NCI-H146 treated with DMSO at 0.1 percent for 48 hours (cell line): ENCODE results near the gene ZNF169.
A peak's percentile ranks its signal among the peaks of the same experiment; 100 is the strongest.
"Not testable (repeated sequence)": the region's sequence is repeated elsewhere in the genome, so short reads cannot be mapped to it uniquely, and the experiment has no call there.

Experiments used
- DNase-seq: peaks from one replicate; lab custom pipeline; 2025; ENCODE audit not compliant: unreplicated experiment; lab: John Stamatoyannopoulos, UW

Gene ZNF169

DNA sequence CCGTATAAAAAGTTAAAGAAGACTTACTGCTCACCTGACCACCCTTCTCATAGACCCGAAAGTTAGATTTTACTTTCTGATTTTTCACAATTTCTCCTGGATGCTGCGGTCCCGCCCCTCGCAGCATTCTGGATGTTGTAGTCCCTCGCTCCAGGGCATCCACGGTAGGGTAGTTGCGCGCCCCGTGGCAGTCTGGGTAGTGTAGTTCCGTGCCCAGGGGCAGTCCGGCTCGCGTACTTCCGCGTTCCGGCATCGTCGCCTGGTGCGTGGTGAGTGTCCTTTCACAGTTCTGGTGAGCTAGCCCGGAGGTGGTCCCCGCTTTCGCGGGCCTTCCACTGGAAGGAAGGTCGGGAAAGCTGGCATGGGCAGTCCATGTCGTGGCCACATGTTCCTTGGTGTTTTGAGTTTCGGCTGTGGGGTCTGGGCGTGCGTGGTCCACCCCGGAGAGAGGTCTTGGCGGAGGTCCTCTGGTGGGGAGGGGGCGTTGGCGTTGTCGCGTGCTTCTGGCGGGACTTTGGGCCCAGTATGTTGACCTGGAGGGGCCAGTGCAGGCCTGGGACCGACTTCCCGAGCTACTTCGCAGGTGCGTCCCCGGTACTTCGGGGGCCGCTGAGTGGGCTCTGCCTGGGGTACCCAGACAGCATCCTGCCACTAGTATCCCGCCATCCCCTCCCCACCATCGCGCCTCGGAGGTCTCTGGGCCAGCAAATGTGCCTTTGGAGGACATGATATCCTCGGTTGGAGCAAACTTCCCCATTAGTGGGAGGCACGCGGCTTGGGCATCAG is at the start of gene ZNF169:
Gene ZNF169, plus strand, starts transcription at position 222 of the 786 bp plus-strand sequence. CDS start 19,515 bp downstream, outside the sequence.
- DNase-seq, result peak; percentile 63

DNA sequence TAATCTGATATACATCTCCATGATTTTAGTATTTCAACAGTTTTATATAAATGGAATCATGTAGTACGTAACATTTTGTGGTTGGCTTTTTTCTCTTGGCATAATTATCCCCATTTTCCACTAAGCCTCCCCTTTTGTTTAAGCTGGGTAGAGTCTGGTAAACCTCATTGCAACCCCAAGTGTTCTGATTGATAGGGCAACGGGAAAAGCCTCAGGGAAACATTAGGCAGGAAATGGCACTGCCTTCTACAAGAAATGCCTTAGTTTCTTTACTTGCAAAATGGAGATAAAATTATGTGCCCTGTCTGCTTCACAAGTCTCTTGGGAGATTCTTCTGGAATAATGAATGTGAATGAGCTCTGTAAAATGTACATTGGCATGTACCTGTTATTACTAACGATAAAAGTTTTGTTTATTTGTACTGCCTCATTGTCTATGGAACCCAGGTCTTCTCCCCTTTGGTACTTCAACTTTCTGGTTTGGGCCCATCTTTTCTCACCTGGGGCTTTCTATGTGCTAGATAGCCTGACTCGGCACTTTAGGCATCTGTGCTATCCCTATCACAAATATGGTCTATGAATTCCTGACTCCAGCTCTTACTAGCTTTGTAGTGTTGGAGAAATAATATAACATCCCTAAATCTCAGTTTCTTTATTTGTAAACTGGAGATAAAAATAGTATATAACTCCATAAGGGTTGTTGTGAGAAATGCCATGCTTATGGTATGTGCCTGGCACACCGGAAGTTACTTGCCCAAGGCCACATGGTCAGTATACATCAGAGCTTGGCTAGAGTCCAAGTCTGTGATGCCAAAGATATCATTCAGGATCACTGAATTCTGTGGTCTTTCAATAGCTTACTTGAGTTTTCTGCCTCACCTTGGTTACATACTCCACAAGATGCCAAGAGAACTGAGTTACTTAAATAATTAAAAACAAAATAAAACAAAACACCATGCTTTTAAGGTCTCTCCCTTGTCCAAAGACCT is 48.2 kb upstream of the ZNF169 start:
- no peak for DNase-seq

DNA sequence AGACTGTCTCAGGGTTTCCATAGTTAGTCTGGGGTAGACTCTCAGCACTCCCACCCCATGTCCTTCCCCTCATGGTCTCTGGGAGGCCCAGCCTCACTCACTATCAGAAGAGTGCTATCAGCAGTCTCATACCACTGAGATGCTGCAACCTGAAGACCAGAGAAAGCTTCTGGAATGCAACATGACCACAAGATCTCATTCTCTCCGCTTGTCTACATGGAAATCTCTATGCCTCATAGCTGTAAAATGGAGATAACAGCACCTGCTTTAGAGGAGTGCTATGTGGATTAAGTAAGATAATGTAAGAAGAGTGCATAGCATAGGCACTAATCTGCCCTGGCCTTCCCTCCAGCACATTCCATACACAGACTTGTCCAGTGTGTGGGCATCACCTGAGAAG is 47.0 kb upstream of the ZNF169 start:
- DNase-seq, result no peak

DNA sequence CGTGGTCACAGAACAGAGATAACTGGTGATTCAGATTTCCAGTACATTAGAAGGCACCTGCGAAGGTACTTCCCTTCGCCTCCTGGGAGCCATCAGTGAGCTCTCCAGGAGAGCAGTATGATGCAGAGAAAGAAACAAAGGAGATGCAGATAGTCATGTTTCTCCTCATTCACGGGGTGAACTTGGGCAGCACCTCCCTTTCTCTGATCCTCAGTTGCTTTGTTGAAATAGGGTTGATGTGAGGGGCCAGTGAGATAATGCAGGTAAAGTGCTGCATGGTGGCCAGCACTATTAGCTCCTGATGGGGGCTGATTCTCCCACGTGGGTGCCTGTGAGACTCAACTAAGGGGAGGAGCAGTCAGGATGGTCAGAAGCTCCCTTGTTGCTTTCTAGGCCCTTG is 46.6 kb upstream of the ZNF169 start:
- DNase-seq, result no peak

DNA sequence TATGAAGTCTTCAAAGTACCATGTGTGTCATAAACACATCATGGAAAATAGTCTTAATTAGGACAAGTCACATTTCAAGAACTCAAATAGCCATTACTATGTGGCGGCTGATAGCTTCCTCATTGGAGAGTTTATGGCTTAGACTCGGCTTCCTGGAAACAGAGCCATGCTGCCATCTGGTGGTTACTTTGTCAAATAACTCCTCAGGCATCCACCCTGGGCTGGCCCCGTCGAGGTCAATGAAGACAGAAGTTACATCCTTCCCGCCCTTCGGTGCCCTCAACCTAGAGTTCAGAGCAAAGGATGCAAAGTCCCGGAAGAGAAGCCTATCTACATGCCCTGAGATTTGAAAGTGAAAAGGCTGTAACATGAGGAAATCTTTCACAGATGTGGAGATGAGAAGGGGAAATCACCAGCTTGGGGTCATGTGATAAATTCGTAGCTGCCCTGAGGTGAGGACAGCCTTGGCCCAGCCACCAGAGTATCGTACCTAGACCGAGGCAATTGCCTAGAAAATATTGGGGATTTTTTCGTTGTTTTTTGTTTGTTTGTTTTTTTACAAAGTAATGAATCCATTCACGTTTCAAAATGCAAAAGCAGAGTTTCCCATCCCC is 45.5 kb upstream of the ZNF169 start:
- peak; percentile 34 for DNase-seq

DNA sequence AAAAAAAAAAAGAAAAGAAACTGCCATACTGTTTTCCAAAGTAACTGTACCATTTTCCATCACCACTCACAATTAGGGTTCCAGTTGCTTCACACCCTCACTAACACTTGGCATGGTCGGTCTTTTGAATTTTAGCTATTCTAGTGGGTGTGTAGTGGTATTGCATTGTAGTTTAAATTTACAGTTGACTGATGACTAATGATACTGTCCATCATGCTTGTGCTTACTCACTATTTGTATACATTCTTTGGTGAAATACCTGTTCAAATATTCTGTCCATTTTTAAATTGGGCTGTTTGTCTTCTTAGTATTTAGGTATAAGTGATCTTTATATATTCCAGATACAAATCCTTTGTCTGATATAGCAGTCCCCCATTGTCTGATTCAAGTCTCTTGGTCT is 36.2 kb upstream of the ZNF169 start:
- DNase-seq, result no peak

DNA sequence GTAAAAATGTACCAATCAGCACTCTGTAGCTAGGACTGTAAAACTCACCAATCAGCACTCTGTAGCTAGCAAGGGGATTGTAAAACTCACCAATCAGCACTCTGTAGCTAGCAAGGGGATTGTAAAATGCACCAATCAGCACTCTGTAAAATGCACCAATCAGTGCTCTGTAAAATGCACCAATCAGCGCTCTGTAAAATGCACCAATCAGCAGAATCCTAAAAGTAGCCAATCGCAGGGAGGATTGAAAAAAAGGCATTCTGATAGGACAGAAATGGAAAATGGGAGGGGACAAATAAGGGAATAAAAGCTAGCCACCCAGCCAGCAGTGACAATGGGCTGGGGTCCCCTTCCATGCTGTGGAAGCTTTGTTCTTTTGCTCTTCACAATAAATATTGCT is 33.7 kb upstream of the ZNF169 start:
- DNase-seq, result not testable (repeated sequence)

DNA sequence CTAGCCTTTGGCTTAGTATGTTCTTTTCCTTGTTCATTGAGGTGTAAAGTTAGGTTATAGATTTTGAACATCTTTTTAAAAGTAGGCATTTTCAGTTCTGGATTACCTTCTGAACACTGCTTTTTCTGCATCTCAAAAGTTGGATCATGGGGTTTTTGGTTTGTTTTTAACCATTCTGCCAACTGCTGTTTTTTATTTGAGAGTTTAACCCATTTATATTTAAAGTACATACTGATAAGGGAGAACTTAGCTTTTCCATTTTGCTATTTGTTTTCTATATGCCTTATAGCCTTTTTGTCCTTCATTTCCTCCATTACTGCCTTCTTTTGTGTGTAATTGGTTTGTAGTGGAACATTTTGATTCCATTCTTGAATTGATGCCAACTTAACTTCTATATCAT is 30.5 kb upstream of the ZNF169 start:
- DNase-seq, result no peak

DNA sequence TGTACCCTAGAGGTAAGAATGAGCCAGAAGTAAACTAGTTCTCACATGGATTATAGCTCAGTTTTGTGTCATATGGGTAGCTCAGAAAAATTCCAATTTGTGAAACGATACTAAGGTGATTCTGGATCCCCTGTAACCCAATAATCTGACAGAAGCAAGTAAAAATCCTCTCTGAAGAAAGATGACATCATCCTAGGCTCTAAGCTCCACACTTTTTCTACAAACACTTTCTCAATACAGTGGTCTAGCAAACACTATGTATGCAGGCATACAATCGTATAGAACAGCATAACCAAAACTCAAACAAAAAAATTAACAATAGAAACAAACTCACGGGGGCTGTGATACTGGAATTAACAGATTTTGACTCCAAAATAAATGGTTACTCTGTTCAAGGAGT is 26.7 kb upstream of the ZNF169 start:
- no peak for DNase-seq

DNA sequence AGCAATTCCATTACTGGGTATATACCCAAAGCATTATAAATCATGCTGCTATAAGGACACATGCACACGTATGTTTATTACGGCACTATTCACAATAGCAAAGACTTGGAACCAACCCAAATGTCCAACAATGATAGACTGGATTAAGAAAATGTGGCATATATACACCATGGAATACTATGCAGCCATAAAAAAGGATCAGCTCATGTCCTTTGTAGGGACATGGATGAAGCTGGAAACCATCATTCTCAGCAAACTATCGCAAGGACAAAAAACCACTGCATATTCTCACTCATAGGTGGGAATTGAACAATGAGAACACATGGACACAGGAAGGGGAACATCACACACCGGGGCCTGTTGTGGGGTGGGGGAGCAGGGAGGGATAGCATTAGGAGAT is 18.0 kb upstream of the ZNF169 start:
- DNase-seq, result not testable (repeated sequence)

DNA sequence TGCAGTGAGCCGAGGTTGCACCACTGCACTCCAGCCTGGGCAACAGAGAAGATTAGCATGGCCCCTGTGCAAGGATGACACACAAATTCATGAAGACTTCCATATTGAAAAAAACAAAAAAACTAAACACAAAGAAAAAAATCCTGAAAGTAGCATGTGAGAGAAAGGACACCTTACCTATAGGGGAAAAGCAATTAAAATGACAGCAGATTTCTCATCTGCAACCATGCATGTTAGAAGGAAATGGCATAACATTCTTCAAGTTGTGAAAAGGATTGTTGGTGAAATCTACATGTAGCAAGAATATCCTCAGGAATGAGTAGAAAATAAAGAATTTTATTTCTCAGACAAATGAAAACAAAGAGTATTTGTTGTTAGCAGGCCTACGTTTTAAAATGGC is 13.4 kb upstream of the ZNF169 start:
- no peak for DNase-seq

DNA sequence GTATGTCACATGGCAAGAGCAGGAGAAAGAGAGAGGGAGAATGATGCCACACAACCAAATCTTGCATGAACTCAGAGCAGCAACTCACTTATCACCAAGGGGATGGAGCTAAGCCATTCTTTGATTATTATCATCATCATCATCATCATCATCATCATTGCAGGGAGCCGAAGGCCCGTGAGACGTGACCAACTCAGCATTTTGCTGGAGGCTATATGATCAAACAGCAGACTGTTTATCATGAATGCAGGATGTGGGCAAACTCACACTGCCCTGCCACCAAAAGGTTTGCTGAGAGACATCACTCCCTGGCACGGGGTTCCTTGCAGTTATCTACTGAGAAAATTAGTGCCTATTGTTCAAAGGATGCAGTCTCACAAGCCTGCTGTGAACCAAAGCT is 8.6 kb upstream of the ZNF169 start:
- no peak for DNase-seq

DNA sequence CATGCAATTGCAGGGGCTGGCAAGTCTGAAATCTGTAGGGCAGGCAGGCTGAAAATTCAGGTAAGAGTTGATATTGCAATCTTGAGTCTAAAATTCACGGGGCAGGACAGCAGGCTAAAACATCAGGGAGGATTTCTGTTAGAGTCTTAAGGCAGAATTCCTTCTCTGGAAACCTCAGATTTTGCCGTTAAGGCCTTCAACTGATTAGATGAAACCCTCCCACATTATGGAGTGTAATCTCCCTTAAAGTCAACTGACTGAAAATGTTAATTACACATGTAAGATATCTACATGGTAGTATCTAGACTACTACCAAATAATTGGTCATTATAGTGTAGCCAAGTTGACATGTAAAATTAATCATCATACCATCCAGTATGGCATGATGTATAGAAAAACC is 3.1 kb upstream of the ZNF169 start:
- DNase-seq, result no peak

DNA sequence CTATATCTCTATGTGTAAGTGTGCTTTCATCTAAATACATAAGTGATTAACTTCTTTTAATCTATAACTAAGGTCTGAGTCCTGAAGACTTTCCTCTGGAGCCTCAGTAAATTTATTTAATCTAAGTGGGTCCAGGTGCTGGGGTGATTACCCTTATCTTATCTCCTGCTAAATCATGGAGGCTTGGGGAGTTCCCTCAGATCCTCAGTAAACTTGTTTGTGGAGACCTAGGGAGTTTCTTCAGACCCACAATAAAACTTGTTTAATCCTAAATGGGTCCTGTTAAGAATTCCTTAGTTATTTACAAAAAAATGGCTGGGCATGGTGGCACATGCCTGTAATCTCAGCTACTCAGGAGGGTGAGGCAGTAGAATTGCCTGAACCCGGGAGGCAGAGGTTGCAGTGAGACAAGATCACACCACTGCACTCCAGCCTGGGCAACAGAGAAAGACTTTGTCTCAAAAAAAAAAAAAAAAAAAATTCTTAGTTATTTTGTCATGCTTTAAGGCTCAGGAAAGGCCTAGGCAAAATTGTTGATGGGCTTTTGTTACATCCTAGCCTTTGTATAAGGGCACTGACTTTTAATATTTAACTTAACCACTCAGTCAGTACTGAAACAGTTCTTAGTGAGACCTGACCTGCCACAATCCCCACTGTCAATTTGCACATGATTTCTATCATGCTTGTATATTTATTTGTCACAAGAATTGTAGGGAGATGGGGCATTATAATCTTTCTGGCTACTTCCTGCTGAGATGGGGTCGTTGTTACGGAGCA is 6.7 kb downstream of the ZNF169 start:
- DNase-seq, result not testable (repeated sequence)

DNA sequence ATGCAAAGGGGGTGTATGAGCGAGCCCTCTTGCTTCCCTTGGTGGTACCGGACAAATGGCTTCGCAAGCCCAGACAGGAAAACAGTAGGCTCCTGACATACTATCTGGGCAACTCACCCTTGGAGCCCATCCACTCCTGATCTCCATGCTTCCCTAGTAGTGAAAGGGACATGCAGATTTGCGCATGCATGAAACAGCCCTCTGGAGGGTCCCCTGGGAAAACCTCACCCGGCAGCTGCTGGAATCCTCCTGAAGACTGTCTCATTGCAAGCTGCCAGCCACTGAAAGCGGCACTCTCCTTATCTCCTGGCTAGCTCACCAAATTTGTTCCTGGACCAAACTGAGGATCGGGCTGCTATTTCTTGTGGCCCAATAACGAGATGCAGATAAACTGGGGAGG is 10.2 kb downstream of the ZNF169 start:
- DNase-seq, result no peak

DNA sequence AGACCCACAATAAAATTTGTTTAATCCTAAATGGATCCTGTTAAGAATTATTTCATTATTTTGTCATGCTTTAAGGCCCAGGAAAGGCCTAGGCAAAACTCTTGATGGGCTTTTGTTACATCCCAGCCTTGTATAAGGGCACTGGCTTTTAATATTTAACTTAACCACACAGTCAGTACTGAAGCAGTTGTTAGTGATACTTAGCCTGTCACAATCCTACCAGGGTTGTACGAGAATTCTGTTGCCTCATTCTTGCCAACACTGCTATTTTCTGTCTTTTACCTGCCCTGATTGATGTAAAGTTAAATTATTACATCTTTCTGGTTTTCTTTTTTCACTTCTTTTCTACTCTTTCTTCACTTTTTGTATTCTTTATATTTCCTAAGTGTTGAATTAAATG is 10.9 kb downstream of the ZNF169 start:
- no peak for DNase-seq

DNA sequence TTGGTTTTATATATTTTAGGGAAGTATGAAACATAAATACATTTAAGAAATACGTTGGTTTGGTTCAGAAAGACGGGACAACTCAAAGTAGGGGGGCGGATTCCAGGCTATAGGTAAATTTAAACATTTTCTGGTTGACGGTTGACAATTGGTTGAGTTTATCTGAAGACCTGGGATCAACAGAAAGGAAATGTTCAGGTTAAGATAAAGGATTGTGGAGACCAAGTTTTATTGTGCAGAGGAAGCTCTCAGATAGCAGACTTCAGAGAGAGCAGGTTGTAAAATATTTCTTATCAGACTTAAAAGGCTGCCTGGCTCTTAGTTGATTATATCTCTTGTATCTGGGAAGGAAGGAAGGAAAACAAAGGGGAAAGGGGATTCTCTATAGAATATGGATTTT is 17.9 kb downstream of the ZNF169 start:
- not testable (repeated sequence) for DNase-seq

DNA sequence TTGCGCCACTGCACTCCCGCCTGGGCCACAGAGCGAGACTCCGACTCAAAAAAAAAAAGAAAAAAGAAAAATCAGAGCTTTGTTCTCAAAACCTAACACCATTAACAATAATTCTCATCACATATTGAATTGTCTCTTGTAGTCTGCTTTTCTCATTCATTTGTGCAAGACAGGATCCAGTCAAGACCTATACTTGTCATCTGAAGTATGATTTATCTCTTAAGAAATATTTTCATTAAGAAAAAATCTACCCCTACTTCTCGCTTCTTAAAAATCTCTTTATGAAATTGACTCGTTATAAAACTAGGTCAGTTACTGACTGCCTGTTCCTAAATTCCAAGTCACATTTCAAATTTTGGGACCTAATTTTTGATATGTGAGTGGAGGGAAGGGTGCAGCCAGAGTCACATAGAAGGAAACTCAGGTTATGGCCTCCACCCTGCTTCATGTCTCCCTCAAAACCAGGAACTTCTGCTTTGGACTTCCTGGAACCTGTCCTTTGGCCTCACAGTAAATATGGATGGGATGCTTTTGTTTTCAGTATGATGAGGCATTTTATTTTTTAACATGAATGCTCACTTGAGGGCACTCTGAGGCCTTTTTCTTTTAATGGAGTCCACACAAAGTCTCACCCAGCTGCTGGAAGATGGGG is 18.9 kb downstream of the ZNF169 start:
- no peak for DNase-seq

DNA sequence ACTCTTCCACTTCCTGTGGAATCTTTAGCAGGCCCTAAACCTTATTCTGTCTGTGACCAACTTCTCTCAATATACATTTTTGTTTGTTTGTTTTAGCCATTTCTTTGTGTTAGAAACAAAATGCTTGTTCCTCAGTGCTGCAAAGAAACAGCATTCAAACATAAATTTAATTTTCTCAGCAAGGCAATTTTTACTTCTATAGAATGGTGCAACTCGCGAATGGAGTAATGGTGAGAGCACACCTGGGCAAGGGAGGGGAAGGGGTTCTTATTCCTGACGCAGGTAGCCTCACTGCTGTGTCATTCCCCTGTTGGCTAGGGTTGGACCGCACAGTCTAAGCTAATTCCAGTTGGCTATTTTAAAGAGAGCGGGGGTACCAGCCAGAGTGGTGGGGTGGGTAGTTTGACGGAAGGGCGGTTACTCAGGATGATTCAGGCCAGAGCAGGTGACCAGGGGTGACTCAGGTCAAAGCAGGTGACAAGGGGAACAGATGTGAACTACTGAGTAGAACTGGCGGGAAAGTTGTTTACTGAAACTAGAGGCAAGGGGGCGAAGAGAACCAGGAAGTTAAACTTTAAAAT is 21.4 kb downstream of the ZNF169 start:
- DNase-seq, result no peak

DNA sequence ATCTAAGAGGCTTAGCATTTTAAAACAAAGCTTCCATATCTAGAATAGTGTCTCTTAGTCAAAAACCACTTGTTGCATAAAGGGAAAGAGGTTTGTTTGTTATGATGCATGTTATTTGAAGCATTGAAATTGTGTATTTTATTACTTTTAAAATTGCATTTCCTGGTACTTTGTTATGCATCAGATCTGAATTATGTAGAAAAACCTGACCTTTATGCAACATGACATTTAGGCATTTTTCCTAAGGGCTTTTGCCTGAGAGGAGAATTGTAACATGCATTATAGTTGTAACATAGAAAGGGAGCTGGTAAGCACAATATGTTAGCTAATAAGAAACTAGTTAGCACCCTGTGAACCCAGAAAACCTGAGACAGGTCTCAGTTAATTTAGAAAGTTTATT is 22.0 kb downstream of the ZNF169 start:
- DNase-seq, result no peak
